Adipocyte (in vitro differentiated cells): ENCODE measurements around the gene SEMA3B.

Experiments
- DNase-seq: peaks from one replicate; pipeline ENCODE4 v3.0.0-alpha.2; 2015; ENCODE audit warnings: low read depth
- H3K27me3 ChIP-seq: replicated peaks from 2 replicates; pipeline ENCODE4 v1.7.0; 2013; ENCODE audit warnings: mild to moderate bottlenecking, low read length, moderate library complexity; ENCODE audit not compliant: control insufficient read depth, insufficient read depth
- H3K36me3 ChIP-seq: 2 replicates; pipeline ENCODE4 v1.7.0; 2013; ENCODE audit warnings: low read length, mild to moderate bottlenecking, moderate library complexity; ENCODE audit not compliant: control insufficient read depth, insufficient read depth, severe bottlenecking
- H3K4me1 ChIP-seq: 2 replicates; pipeline ENCODE4 v1.7.0; 2013; ENCODE audit warnings: mild to moderate bottlenecking, low read length, moderate library complexity; ENCODE audit not compliant: control insufficient read depth, insufficient read depth
- H3K4me3 ChIP-seq: 2 replicates; pipeline ENCODE4 v1.7.0; 2013; ENCODE audit warnings: mild to moderate bottlenecking, low read length, moderate library complexity
- H3K9ac ChIP-seq: 2 replicates; pipeline ENCODE4 v1.7.0; 2013; ENCODE audit warnings: mild to moderate bottlenecking, low read length, moderate library complexity
- H3K9me3 ChIP-seq: 2 replicates; pipeline ENCODE4 v1.7.0; 2013; ENCODE audit warnings: mild to moderate bottlenecking, low read length, moderate library complexity; ENCODE audit not compliant: control insufficient read depth

SEMA3B gene

DNA sequence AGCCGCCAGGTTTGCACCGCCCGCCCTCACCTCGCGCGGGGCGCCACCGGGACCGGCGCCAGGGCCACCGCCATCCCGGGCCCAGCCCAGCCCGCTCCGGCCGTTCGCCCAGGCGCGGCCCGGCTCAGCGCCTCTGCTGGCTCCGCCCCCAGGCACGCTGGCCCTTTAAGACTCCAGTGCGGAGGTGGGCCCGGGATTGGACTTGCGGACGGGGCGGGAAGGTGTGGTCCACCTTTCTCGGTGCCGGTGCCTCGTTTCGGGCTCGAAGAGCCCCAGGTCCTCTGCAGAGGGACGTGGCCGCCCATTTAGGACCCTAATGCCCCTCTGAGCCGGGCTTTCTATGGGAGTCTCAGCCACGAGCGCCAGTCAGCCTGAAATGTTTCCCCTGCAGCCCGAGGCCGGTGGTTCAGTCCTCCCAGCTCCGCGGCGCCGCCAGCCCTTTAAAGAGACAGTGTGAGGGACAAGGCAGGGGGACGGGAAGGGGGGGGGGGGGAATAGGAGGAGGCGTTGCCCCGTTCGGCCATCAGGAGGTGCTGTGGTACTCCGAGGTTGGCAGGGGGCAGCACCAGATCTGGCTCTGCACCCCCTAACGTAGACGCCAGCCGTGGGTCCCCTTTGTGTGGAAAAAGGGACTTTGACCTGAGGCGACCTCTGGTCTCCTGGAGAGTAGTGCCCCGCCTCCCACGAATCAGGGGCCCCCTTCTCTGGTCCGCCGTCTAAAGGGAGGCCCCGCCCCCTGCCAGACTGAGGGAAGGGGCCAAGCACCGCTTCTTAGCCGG lies 52.6 kb downstream of the SEMA3B start:
- peaks cover 34% of the 10 kb centered on the region for H3K36me3 ChIP-seq
- peak overlapping the region; percentile 84 for H3K4me3 ChIP-seq
- no peaks in the 10 kb centered on the region for H3K27me3 ChIP-seq
- peak; percentile 96 for DNase-seq
- H3K4me1 ChIP-seq: peaks cover 16% of the 10 kb centered on the region
- H3K9me3 ChIP-seq: no peaks in the 10 kb centered on the region
- H3K9ac ChIP-seq: peak overlapping the region; percentile 88

DNA sequence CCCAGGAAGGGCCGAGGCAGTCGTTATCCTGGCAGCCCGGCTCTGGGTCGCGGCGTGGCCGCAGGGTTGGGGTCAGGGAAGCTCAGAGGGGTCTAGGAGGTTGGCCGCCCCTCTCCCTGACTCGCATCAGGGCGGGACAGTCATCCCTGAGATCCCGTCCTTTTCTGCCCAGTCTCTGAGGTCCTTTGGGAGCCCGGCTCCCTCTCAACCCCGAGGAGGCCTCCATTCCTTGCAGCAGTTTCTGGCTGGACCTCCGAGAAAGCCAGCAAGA lies 53.1 kb downstream of the SEMA3B start:
- no peak for DNase-seq
- Histone ChIP-seq H3K9me3 (no peaks in the 10 kb centered on the region), H3K4me3 (peak overlapping the region; percentile 84), H3K36me3 (peaks cover 34% of the 10 kb centered on the region), H3K9ac (peak overlapping the region; percentile 71), H3K27me3 (no peaks in the 10 kb centered on the region), H3K4me1 (peaks cover 19% of the 10 kb centered on the region)

DNA sequence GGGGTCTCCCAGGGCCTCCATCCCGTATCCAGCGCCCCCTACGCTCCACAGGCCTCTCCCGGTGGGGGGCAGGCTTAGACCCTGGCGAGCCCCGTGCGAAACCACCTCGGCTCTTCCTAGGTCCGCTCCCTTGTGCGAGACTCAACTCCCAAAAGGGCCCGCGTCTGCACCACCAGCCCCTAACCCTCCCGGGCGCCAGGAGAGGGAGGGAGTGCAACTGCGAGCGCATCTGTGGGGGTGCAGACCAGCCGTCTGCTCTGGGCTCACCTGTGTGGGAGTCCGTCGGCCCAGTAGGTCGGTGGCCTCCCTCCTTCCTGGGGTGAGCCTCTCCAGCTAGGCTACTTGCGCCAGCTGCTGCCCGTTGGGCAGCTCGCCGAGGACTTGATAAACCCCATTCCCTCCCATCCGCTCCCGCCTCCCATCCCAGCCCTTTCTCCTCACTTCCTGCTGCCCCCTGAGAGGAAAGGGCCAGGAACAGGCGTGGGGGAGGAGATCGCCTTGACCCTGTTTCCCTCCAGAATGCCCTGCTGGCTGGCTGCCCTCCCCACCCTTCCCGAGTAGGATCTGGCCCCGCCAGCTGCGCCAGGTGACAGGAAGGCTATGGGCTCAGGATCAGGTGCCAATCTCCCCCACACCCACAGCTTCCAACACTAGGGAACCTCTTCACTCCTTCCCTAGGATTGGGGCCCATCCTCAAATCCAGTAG lies 53.6 kb downstream of the SEMA3B start, which contains the start of gene HYAL2:
Gene HYAL2, minus strand, starts transcription at position 360 of the 706 bp plus-strand sequence. CDS start 2,256 bp downstream, outside the sequence.
- Histone ChIP-seq H3K36me3 (peaks cover 30% of the 10 kb centered on the region), H3K9ac (peak within 1 kb of the TSS; percentile 88), H3K4me3 (peak within 1 kb of the TSS; percentile 84), H3K27me3 (no peaks in the 10 kb centered on the region), H3K4me1 (peaks cover 24% of the 10 kb centered on the region), H3K9me3 (no peaks in the 10 kb centered on the region)
- DNase-seq: no peak

DNA sequence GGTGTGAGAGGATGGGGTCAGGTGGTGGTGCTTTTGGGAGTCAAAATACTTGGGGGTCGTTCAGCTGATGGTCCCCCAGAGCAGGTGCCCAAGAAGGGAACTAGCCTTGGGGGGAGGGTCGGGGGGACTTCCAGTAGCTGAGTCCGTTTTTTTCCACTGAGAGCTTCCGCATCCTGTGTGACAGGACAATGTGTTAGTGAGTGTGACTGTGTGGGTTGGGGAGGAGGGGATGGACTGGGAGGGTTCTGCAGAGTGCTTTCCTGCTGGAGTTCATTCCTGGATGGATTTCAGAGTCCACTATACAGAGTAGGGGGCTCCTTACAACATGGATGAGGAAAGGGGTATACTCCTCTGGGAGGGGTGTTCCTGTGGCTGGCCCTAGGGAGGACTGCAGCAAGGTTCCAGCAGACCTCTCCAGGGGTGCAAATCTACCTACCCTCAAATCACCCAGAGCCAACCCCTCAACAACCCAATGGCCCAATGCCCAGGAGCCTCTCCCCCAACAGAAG lies 54.2 kb downstream of the SEMA3B start:
- H3K9me3 ChIP-seq: no peaks in the 10 kb centered on the region
- H3K27me3 ChIP-seq: no peaks in the 10 kb centered on the region
- H3K4me3 ChIP-seq: no peak overlapping the region
- no peak for DNase-seq
- peaks cover 25% of the 10 kb centered on the region for H3K4me1 ChIP-seq
- peaks cover 24% of the 10 kb centered on the region for H3K36me3 ChIP-seq
- H3K9ac ChIP-seq: no peak overlapping the region

DNA sequence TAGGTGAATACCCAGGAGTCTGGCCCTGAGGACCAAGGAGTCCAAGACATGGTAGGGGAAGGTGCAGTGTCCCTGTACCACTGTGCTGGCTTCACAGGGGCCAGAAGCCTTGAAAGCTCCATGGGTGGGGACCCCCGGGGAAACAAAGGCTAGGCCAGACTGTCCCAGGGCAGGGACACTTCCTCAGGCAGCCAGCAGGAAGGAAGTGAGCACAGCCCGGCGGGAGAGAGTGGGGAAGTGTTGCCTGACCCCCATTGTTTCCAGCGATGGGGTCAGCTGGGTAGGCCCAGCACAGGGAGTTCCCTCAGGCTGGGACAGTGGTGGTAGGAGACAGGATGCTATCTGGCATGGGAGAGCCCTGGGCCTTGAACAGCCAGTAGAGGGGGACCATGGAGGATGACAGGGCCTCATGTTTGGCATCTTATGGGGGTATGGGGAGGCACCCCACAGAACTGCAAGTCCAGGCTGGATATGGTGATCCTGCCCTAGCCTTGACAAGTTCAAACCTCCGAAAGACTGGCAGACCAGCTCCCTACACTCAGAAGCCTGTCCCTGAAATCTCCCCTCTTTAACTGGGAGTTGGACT lies 54.8 kb downstream of the SEMA3B start:
- no peak overlapping the region for H3K9ac ChIP-seq
- no peaks in the 10 kb centered on the region for H3K9me3 ChIP-seq
- no peak overlapping the region for H3K4me3 ChIP-seq
- H3K4me1 ChIP-seq: peaks cover 30% of the 10 kb centered on the region
- no peaks in the 10 kb centered on the region for H3K27me3 ChIP-seq
- H3K36me3 ChIP-seq: peaks cover 18% of the 10 kb centered on the region
- no peak for DNase-seq

DNA sequence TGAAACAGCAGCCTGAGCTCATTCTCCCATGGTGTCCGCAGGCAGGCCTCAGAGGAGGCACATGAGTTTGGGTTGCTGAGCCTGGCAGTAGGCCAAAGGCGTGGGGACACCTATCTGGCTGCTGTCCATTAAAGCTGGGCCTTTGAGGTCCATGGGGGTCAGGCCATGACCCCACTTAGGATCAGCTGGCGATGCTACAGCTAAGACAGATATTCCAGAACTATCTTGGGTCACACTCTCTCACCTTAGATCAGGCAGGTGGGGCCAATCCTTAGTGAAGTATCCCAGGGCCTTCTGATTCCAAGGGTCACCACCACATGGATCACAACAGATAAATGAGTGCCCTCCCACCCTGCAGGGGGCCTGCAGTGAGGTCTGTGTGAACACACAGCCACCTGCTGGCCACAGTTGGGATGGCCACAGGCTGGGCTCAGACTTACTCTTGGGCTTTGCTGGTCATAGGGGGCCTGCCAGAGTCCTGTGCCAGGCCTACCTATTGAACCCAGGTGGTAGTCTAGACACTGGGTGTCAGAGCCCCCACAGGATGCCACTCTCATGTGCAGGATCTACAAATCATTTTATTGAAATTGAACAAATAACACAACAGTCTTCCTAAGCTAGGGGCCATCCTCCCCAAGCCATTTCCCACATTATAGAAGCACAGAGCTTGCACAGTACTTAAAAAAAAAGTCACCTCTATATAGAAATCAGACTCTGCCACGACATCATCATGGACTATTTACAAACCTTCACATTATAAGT lies 55.6 kb downstream of the SEMA3B start:
- H3K4me1 ChIP-seq: peaks cover 31% of the 10 kb centered on the region
- H3K4me3 ChIP-seq: no peak overlapping the region
- H3K9me3 ChIP-seq: no peaks in the 10 kb centered on the region
- no peaks in the 10 kb centered on the region for H3K27me3 ChIP-seq
- peak; percentile 85 for DNase-seq
- peaks cover 14% of the 10 kb centered on the region for H3K36me3 ChIP-seq
- no peak overlapping the region for H3K9ac ChIP-seq

- H3K36me3 ChIP-seq: peaks cover 20% of the 10 kb centered on the region
- H3K4me1 ChIP-seq: peaks cover 27% of the 10 kb centered on the region
- H3K4me3 ChIP-seq: no peak overlapping the region
- H3K27me3 ChIP-seq: no peaks in the 10 kb centered on the region
- no peak overlapping the region for H3K9ac ChIP-seq
- no peaks in the 10 kb centered on the region for H3K9me3 ChIP-seq
- DNase-seq: no peak
These were observed 56.1 kb downstream of the SEMA3B start for GRCh38 chr3:50325113-50325480.

GRCh38 chr3:50325497-50326181 lies 56.7 kb downstream of the SEMA3B start:
- Histone ChIP-seq H3K9me3 (no peaks in the 10 kb centered on the region), H3K27me3 (no peaks in the 10 kb centered on the region), H3K4me1 (peaks cover 22% of the 10 kb centered on the region), H3K36me3 (peaks cover 25% of the 10 kb centered on the region), H3K9ac (no peak overlapping the region), H3K4me3 (no peak overlapping the region)
- DNase-seq: no peak

- H3K9me3 ChIP-seq: no peaks in the 10 kb centered on the region
- H3K36me3 ChIP-seq: peaks cover 30% of the 10 kb centered on the region
- DNase-seq: no peak
- no peak overlapping the region for H3K9ac ChIP-seq
- no peak overlapping the region for H3K4me3 ChIP-seq
- no peaks in the 10 kb centered on the region for H3K27me3 ChIP-seq
- H3K4me1 ChIP-seq: peaks cover 22% of the 10 kb centered on the region
These were observed 57.2 kb downstream of the SEMA3B start for GRCh38 chr3:50326182-50326541.

- DNase-seq: no peak
- peak overlapping the region; percentile 96 for H3K9ac ChIP-seq
- H3K9me3 ChIP-seq: no peaks in the 10 kb centered on the region
- H3K27me3 ChIP-seq: no peaks in the 10 kb centered on the region
- peaks cover 18% of the 10 kb centered on the region for H3K4me1 ChIP-seq
- H3K36me3 ChIP-seq: peaks cover 40% of the 10 kb centered on the region
- H3K4me3 ChIP-seq: peak overlapping the region; percentile 94
These were observed 58.2 kb downstream of the SEMA3B start for GRCh38 chr3:50327129-50327528.
